BJ (cell line): Measurements from ENCODE around the gene GREM2. TPM values are rescaled to one million over a fixed set of nuclear protein-coding genes. Genes with fewer than 3 reads are reported as not detected.

Experiments
- CTCF ChIA-PET: fragments of 350-600 bp; formaldehyde crosslinking; extraction: SDS; loops from one replicate; lab custom pipeline; 2021; ENCODE audit warnings: antibody characterized with exemption, inconsistent platforms; lab: Yijun Ruan, JAX
- POLR2A ChIA-PET: fragments of 300-600 bp; sonication (Branson Sonifier 250); formaldehyde crosslinking; extraction: SDS; loops from one replicate; lab custom pipeline; 2021; ENCODE audit warnings: antibody characterized with exemption; lab: Charles Lee
- DNase-seq: peaks from one replicate; pipeline ENCODE4 v3.0.0-alpha.2; 2011; ENCODE audit warnings: low read depth
- H3K27me3 ChIP-seq: 2 replicates; pipeline ENCODE4 v1.6.0; 2011; ENCODE audit warnings: low read length; ENCODE audit not compliant: control insufficient read depth, insufficient read depth
- H3K36me3 ChIP-seq: 2 replicates; pipeline ENCODE4 v1.5.1; 2011; ENCODE audit warnings: low read length; ENCODE audit not compliant: control insufficient read depth, insufficient read depth
- H3K4me3 ChIP-seq: 2 replicates; pipeline ENCODE4 v1.5.1; 2011; ENCODE audit warnings: low read depth, mild to moderate bottlenecking, control low read depth, low read length
- CTCF ChIP-seq: IDR thresholded peaks from 2 replicates; pipeline ENCODE4 v1.5.1; 2011; ENCODE audit warnings: low read depth, mild to moderate bottlenecking, control low read depth, inconsistent platforms, low read length, moderate library complexity; ENCODE audit not compliant: insufficient read depth
- polyA plus RNA-seq: library from polyadenylated mRNA; depleted of rRNA; stranded (reverse); fragments of >200 nt; gene quantifications from 2 replicates; pipeline ENCODE4 v1.2.3, GENCODE V29; 2011

Gene GREM2
- polyA plus RNA-seq, 1 experiment = 5.6 TPM

DNA sequence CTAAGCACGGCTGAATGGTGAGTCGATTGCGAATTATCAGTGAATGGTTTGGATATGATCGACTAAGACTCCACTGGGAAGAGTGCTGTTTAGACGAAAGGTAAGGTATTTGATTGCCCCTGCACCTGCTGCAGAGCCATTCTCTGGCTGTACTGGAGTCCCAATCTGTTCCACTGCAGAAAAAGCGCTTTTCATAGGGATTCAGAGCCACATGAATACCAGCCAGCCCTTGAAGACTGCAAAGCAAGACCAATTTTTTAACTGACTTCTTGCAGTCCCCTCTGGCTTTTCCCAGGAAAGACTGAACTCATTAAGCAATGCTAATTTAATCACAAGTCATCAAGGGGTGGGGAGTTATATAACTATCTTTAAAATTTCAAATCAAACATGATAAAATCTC, 1.3 kb downstream of the GREM2 start:
- ChIA-PET POLR2A (no interaction called here), CTCF (interaction anchor here (1.2 to 2.1 kb wide), 2 partner anchors 10 to 155 kb away, joined by 3 to 6 read pairs; no protein-coding TSS in a partner anchor)

DNA sequence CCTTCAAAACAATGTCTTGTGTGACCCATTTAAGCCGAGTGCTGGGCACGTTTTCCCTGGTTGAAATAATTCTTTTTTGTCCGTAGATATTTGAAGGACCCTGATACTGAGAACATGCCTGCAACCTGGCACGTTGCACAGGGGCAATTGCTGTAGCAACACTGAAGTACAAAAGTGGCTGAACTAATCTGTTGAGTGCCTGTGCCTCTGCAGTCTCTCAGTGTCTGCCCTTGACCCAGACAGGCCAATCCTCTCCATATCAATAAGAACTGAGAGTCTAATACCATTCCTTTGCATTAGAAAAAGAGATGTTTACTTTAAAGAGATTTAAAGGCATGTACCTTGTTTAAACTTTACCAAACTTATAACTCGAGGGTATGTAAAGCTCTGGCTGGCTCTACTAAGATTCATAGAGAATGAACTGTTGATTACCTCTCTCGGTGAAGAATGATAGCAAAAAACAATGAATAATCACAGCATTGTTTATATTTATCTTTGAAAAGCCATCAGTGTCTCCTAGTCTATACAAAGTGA, 2.4 kb downstream of the GREM2 start:
- H3K4me3 ChIP-seq = no peak overlapping the region
- no peak for DNase-seq
- ChIA-PET CTCF (interaction anchor here (0.6 to 2.1 kb wide), 4 partner anchors 9 to 581 kb away, joined by 3 to 10 read pairs (median 4); no protein-coding TSS in a partner anchor), POLR2A (no interaction called here)
- H3K27me3 ChIP-seq = peaks cover 1% of the 10 kb centered on the region; the same call in 1 of the 2 replicates
- no peaks in the 10 kb centered on the region for H3K36me3 ChIP-seq
- no peak for TF ChIP-seq CTCF

More for the DNA sequence above, 1.3 kb downstream of the GREM2 start:
- DNase-seq = no peak
- H3K27me3 ChIP-seq = peaks cover 1% of the 10 kb centered on the region; the same call in 1 of the 2 replicates
- H3K4me3 ChIP-seq = peak overlapping the region; percentile 14
- TF ChIP-seq CTCF = no peak
- no peaks in the 10 kb centered on the region for H3K36me3 ChIP-seq

GRCh38 chr1:240608707-240609106, 3.2 kb downstream of the GREM2 start:
- no peak overlapping the region for H3K4me3 ChIP-seq
- peaks cover 1% of the 10 kb centered on the region; the same call in 1 of the 2 replicates for H3K27me3 ChIP-seq
- no peaks in the 10 kb centered on the region for H3K36me3 ChIP-seq
- TF ChIP-seq CTCF = peak; percentile 37
- CTCF ChIA-PET = interaction anchor here (0.6 to 2.1 kb wide), 5 partner anchors 11 to 580 kb away, joined by 3 to 10 read pairs (median 4); no protein-coding TSS in a partner anchor
- POLR2A ChIA-PET = no interaction called here
- DNase-seq = no peak

DNA sequence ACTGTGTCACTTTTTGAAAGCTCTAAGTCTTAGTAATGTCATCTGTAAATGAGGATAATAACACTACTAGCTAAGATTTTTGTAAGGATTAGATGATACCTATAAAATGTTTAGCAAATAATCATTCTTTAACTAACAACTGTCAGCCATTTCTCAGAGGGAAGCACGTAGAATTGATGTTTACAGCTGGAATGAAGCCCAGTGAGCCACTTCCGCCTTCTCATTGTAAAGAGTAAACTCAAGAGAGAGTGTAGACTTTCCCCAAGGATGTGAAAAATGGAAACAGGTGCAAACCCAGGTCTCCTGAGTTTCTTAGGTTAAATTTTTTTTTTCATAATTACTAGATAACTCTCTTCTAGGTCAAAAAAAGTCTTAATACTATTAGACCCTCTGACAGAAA, 4.9 kb downstream of the GREM2 start:
- H3K4me3 ChIP-seq = no peak overlapping the region
- ChIA-PET CTCF (interaction anchor here (1.6 kb wide), 1 partner anchor 85 kb away, joined by 6 read pairs; no protein-coding TSS in a partner anchor), POLR2A (interaction anchor here (0.7 kb wide), 1 partner anchor 415 kb away, joined by 5 read pairs; no protein-coding TSS in a partner anchor)
- no peaks in the 10 kb centered on the region for H3K27me3 ChIP-seq
- no peaks in the 10 kb centered on the region for H3K36me3 ChIP-seq
- no peak for TF ChIP-seq CTCF
- no peak for DNase-seq

DNA sequence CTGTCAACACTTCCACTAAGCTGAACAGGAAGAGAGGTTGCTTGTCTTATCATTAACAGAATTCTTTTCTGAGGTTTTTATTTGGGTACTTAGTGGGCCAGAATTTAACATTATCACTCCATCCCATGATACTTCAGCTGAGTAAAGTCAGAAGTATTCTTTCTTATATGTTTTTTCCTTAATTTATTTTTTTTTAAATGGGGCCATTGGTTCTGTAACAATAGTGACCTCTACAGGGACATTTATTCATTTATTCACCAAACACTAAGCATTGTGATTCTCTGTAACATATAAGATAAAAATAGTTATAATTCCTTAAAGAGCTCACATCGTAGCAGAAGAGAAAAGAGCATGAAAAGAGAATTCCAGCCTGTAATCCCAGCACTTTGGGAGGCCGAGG, 9.8 kb downstream of the GREM2 start:
- H3K36me3 ChIP-seq = no peaks in the 10 kb centered on the region
- ChIA-PET POLR2A (interaction anchor here (0.6 kb wide), 1 partner anchor 425 kb away, joined by 4 read pairs; no protein-coding TSS in a partner anchor), CTCF (interaction anchor here (0.6 to 2.9 kb wide), 20 partner anchors 10 to 417 kb away, joined by 3 to 12 read pairs (median 3); partner anchors contain the start of gene GREM2)
- no peak overlapping the region for H3K4me3 ChIP-seq
- no peaks in the 10 kb centered on the region for H3K27me3 ChIP-seq
- peak; percentile 21; the same call in 1 of the 2 replicates for TF ChIP-seq CTCF
- no peak for DNase-seq
